GM12878 (cell line): ENCODE results near the gene PGAP3.

ENCODE experiments used
- CHD1 ChIP-seq: IDR thresholded peaks from 2 replicates; pipeline ENCODE4 v1.6.1; 2012; ENCODE audit warnings: low read depth, low read length, improper control_type of control experiment
- EGR1 ChIP-seq, 2 experiments: IDR thresholded peaks; 1 replicate in 1 of 2; 2 replicates in 1 of 2; pipeline ENCODE4 v1.6.1; 2011 to 2012; ENCODE audit warnings: low read depth in 2 of 2, low read length in 2 of 2, borderline replicate concordance in 1 of 2, mild to moderate bottlenecking in 1 of 2, moderate library complexity in 1 of 2
- EP300 ChIP-seq, 2 experiments: fragments of 150-350 bp in 1 of 2; IDR thresholded peaks; 2 replicates each; pipeline ENCODE4 v1.6.1; 2011 to 2012; ENCODE audit warnings: low read depth in 2 of 2, low read length in 2 of 2, borderline replicate concordance in 1 of 2, improper control_type of control experiment in 1 of 2, inconsistent platforms in 1 of 2; ENCODE audit not compliant: control insufficient read depth in 1 of 2
- EZH2 ChIP-seq: IDR thresholded peaks from 2 replicates; pipeline ENCODE4 v1.6.1; 2012; ENCODE audit warnings: low read depth, mild to moderate bottlenecking, control low read depth, inconsistent platforms, low read length, borderline replicate concordance; ENCODE audit not compliant: control insufficient read depth
- POLR2AphosphoS5 ChIP-seq: IDR thresholded peaks from 2 replicates; pipeline ENCODE4 v1.6.1; 2011; ENCODE audit warnings: mild to moderate bottlenecking, low read length, inconsistent platforms
- SMARCA5 ChIP-seq: fragments of 450-650 bp; IDR thresholded peaks from 2 replicates; pipeline ENCODE4 v1.6.1; 2017; ENCODE audit warnings: mild to moderate bottlenecking
- YY1 ChIP-seq: IDR thresholded peaks from 2 replicates; pipeline ENCODE4 v1.6.1; 2011; ENCODE audit warnings: low read depth, mild to moderate bottlenecking, low read length
- TF ChIP-seq, protein P1 (sequence below): fragments of 450-650 bp; formaldehyde crosslinking; IDR thresholded peaks from 2 replicates; pipeline ENCODE4 v1.4.0; 2020; ENCODE audit warnings: mild to moderate bottlenecking, moderate library complexity
- TF ChIP-seq, protein P2 (sequence below), 3 experiments: IDR thresholded peaks in 2 of 3; conservative IDR thresholded peaks in 1 of 3; 2 replicates each; pipeline ENCODE4 v1.5.1; 2011; ENCODE audit warnings: low read depth in 3 of 3, low read length in 3 of 3, mild to moderate bottlenecking in 3 of 3, control low read depth in 2 of 3, moderate library complexity in 2 of 3, inconsistent platforms in 1 of 3, mixed read lengths in 1 of 3; ENCODE audit not compliant: control insufficient read depth in 2 of 3, insufficient read depth in 1 of 3; ENCODE audit errors: extremely low read depth in 1 of 3
- TF ChIP-seq, protein P3 (sequence below): fragments of 450-650 bp; IDR thresholded peaks from 2 replicates; pipeline ENCODE4 v1.6.1; 2017; ENCODE audit warnings: mild to moderate bottlenecking, moderate library complexity

DNA sequence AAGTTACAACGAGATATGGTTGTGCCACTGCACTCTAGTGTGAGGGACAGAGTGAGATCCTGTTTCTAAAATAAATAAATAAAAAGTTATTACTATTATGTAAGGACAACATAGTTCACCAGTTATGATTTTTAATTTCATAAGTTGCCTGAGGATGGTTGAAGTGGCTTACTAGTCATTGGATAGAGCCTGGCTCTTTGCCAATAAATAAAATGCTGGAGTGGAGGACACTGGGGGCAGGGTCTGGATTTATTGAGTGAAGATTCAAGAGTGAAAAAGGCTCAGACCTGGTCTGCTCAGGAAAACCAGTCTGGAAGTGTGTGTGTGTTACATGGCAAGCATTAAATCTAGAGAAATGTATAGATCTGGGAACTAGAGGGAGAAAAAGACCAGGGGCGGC lies 48.8 kb downstream of the PGAP3 start:
- no peak for TF ChIP-seq EGR1 (IDR thresholded peaks at IDR 0.05; ENCODE audit: borderline replicate concordance in 1 of 2, low read depth in 2 of 2, low read length in 2 of 2)
- no peak for TF ChIP-seq EP300 (IDR thresholded peaks at IDR 0.05; ENCODE audit: borderline replicate concordance in 1 of 2, control insufficient read depth in 1 of 2, low read depth in 2 of 2, low read length in 2 of 2)
- TF ChIP-seq POLR2AphosphoS5 = no peak
- TF ChIP-seq, protein P1, sequence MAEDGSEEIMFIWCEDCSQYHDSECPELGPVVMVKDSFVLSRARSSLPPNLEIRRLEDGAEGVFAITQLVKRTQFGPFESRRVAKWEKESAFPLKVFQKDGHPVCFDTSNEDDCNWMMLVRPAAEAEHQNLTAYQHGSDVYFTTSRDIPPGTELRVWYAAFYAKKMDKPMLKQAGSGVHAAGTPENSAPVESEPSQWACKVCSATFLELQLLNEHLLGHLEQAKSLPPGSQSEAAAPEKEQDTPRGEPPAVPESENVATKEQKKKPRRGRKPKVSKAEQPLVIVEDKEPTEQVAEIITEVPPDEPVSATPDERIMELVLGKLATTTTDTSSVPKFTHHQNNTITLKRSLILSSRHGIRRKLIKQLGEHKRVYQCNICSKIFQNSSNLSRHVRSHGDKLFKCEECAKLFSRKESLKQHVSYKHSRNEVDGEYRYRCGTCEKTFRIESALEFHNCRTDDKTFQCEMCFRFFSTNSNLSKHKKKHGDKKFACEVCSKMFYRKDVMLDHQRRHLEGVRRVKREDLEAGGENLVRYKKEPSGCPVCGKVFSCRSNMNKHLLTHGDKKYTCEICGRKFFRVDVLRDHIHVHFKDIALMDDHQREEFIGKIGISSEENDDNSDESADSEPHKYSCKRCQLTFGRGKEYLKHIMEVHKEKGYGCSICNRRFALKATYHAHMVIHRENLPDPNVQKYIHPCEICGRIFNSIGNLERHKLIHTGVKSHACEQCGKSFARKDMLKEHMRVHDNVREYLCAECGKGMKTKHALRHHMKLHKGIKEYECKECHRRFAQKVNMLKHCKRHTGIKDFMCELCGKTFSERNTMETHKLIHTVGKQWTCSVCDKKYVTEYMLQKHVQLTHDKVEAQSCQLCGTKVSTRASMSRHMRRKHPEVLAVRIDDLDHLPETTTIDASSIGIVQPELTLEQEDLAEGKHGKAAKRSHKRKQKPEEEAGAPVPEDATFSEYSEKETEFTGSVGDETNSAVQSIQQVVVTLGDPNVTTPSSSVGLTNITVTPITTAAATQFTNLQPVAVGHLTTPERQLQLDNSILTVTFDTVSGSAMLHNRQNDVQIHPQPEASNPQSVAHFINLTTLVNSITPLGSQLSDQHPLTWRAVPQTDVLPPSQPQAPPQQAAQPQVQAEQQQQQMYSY (CRISPR knock-in tag) = no peak
- TF ChIP-seq YY1 = no peak
- TF ChIP-seq, protein P2, sequence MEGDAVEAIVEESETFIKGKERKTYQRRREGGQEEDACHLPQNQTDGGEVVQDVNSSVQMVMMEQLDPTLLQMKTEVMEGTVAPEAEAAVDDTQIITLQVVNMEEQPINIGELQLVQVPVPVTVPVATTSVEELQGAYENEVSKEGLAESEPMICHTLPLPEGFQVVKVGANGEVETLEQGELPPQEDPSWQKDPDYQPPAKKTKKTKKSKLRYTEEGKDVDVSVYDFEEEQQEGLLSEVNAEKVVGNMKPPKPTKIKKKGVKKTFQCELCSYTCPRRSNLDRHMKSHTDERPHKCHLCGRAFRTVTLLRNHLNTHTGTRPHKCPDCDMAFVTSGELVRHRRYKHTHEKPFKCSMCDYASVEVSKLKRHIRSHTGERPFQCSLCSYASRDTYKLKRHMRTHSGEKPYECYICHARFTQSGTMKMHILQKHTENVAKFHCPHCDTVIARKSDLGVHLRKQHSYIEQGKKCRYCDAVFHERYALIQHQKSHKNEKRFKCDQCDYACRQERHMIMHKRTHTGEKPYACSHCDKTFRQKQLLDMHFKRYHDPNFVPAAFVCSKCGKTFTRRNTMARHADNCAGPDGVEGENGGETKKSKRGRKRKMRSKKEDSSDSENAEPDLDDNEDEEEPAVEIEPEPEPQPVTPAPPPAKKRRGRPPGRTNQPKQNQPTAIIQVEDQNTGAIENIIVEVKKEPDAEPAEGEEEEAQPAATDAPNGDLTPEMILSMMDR (IDR thresholded peaks at IDR 0.05 in 2 of 3, conservative IDR thresholded peaks at IDR 0.05 in 1 of 3; ENCODE audit: control insufficient read depth in 2 of 3, extremely low read depth in 1 of 3, insufficient read depth in 1 of 3, low read depth in 3 of 3, low read length in 3 of 3) = no peak
- TF ChIP-seq SMARCA5 = no peak
- TF ChIP-seq, protein P3, sequence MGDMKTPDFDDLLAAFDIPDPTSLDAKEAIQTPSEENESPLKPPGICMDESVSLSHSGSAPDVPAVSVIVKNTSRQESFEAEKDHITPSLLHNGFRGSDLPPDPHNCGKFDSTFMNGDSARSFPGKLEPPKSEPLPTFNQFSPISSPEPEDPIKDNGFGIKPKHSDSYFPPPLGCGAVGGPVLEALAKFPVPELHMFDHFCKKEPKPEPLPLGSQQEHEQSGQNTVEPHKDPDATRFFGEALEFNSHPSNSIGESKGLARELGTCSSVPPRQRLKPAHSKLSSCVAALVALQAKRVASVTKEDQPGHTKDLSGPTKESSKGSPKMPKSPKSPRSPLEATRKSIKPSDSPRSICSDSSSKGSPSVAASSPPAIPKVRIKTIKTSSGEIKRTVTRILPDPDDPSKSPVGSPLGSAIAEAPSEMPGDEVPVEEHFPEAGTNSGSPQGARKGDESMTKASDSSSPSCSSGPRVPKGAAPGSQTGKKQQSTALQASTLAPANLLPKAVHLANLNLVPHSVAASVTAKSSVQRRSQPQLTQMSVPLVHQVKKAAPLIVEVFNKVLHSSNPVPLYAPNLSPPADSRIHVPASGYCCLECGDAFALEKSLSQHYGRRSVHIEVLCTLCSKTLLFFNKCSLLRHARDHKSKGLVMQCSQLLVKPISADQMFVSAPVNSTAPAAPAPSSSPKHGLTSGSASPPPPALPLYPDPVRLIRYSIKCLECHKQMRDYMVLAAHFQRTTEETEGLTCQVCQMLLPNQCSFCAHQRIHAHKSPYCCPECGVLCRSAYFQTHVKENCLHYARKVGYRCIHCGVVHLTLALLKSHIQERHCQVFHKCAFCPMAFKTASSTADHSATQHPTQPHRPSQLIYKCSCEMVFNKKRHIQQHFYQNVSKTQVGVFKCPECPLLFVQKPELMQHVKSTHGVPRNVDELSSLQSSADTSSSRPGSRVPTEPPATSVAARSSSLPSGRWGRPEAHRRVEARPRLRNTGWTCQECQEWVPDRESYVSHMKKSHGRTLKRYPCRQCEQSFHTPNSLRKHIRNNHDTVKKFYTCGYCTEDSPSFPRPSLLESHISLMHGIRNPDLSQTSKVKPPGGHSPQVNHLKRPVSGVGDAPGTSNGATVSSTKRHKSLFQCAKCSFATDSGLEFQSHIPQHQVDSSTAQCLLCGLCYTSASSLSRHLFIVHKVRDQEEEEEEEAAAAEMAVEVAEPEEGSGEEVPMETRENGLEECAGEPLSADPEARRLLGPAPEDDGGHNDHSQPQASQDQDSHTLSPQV = no peak
- no peak for TF ChIP-seq EZH2
- TF ChIP-seq CHD1 = no peak
